GM12878 (cell line): ENCODE results near the gene TTC22. TPM values are rescaled to one million over a fixed set of nuclear protein-coding genes. Genes with fewer than 3 reads are reported as not detected.

Source experiments
- ATAC-seq: fragments of 200-7000 bp; cut with Tn5 transposase; 3 replicates; pipeline ENCODE4 v1.9.1; 2020; ENCODE audit warnings: mild to moderate bottlenecking, moderate library complexity
- BruUV-seq: library from RNA; stranded (reverse); fragments of 400-500 nt; replicated peaks from 2 replicates; lab custom pipeline; 2021; lab: Mats Ljungman, UMichigan
- CTCF ChIA-PET: fragments of 300-600 bp; sonication (Branson Sonifier 250); formaldehyde crosslinking; extraction: SDS; loops from one replicate; lab custom pipeline; 2021; ENCODE audit warnings: inconsistent platforms; lab: Yijun Ruan, JAX
- POLR2A ChIA-PET: fragments of 350-600 bp; formaldehyde crosslinking; extraction: SDS; loops from one replicate; lab custom pipeline; 2021; ENCODE audit warnings: inconsistent platforms; lab: Charles Lee
- RAD21 ChIA-PET: fragments of 300-600 bp; sonication (Branson Sonifier 250); formaldehyde crosslinking; loops from one replicate; lab custom pipeline; 2023; ENCODE audit warnings: antibody characterized with exemption; ENCODE audit not compliant: unreplicated experiment; lab: Charles Lee
- SMC1A ChIA-PET: fragments of 300-600 bp; sonication (Branson Sonifier 250); formaldehyde crosslinking; loops from one replicate; lab custom pipeline; 2023; ENCODE audit not compliant: unreplicated experiment, uncharacterized antibody; lab: Charles Lee
- DNase-seq: peaks from one replicate; pipeline ENCODE4 v3.0.0-alpha.2; 2011; ENCODE audit warnings: low read depth, low spot score
- FAIRE-seq: peaks from 3 replicates; lab custom pipeline; 2011; peaks lifted over from hg19 to GRCh38; lab: Jason Lieb, UNC
- H2AFZ ChIP-seq: 2 replicates; pipeline ENCODE4 v1.6.0; 2011; ENCODE audit warnings: low read depth, low read length, control low read depth; ENCODE audit not compliant: control insufficient read depth
- H3K27ac ChIP-seq: 2 replicates; pipeline ENCODE4 v1.5.1; 2011; ENCODE audit warnings: control low read depth; ENCODE audit not compliant: control insufficient read depth, insufficient read depth
- H3K27me3 ChIP-seq, 2 experiments: replicated peaks in 1 of 2; 2 replicates each; pipeline versions ENCODE4 v1.6.0 to v1.6.1; 2011; ENCODE audit warnings: low read length in 1 of 2; ENCODE audit not compliant: control insufficient read depth in 2 of 2, insufficient read depth in 2 of 2
- H3K36me3 ChIP-seq, 2 experiments: 2 replicates each; pipeline ENCODE4 v1.5.1; 2011; ENCODE audit warnings: low read length in 1 of 2; ENCODE audit not compliant: control insufficient read depth in 2 of 2, insufficient read depth in 2 of 2
- H3K4me1 ChIP-seq: 2 replicates; pipeline ENCODE4 v1.6.1; 2011; ENCODE audit warnings: mild to moderate bottlenecking, low read length, moderate library complexity, mixed read lengths; ENCODE audit not compliant: control insufficient read depth, insufficient read depth
- H3K4me2 ChIP-seq: 2 replicates; pipeline ENCODE4 v1.6.0; 2011; ENCODE audit warnings: control low read depth; ENCODE audit not compliant: control insufficient read depth, insufficient read depth
- H3K4me3 ChIP-seq: fragments of 200-600 bp; sonication (generic); 2 replicates; pipeline ENCODE4 v1.5.1; 2016
- H3K79me2 ChIP-seq: 2 replicates; pipeline ENCODE4 v1.6.0; 2011; ENCODE audit warnings: low read length; ENCODE audit not compliant: control insufficient read depth, insufficient read depth
- H3K9ac ChIP-seq: 2 replicates; pipeline ENCODE4 v1.8.0; 2011; ENCODE audit warnings: low read length, control low read depth, mixed read lengths; ENCODE audit not compliant: control insufficient read depth, insufficient read depth
- H3K9me3 ChIP-seq: replicated peaks from 3 replicates; pipeline ENCODE4 v1.5.1; 2011; ENCODE audit warnings: mild to moderate bottlenecking, low read length; ENCODE audit not compliant: control insufficient read depth, insufficient read depth
- H4K20me1 ChIP-seq: 2 replicates; pipeline ENCODE4 v1.6.0; 2011; ENCODE audit not compliant: control insufficient read depth, insufficient read depth
- ASH2L ChIP-seq: fragments of 300-600, 200-600 bp; sonication (generic); IDR thresholded peaks from 2 replicates; pipeline ENCODE4 v1.6.1; 2017; ENCODE audit warnings: low read depth, mild to moderate bottlenecking, borderline replicate concordance
- BACH1 ChIP-seq: fragments of 450-650 bp; IDR thresholded peaks from 2 replicates; pipeline ENCODE4 v1.6.1; 2017; ENCODE audit warnings: mild to moderate bottlenecking, borderline replicate concordance
- BHLHE40 ChIP-seq, 2 experiments: fragments of 450-650 bp in 1 of 2; IDR thresholded peaks; 2 replicates each; pipeline ENCODE4 v1.6.1; 2011 to 2017; ENCODE audit warnings: low read depth in 2 of 2, borderline replicate concordance in 1 of 2, improper control_type of control experiment in 1 of 2, low read length in 1 of 2, mild to moderate bottlenecking in 1 of 2
- CBFB ChIP-seq: IDR thresholded peaks from 2 replicates; pipeline ENCODE4 v1.6.1; 2016; ENCODE audit warnings: antibody characterized with exemption, low read depth
- HCFC1 ChIP-seq: fragments of 150-350 bp; IDR thresholded peaks from 2 replicates; pipeline ENCODE4 v1.6.1; 2014; ENCODE audit warnings: low read length
- HDAC2 ChIP-seq: fragments of 200-600 bp; sonication (generic); IDR thresholded peaks from 2 replicates; pipeline ENCODE4 v1.6.1; 2017
- HDGF ChIP-seq: fragments of 450-650 bp; IDR thresholded peaks from 2 replicates; pipeline ENCODE4 v1.6.1; 2016; ENCODE audit warnings: antibody characterized with exemption
- IKZF1 ChIP-seq: fragments of 450-650 bp; conservative IDR thresholded peaks from 2 replicates; pipeline ENCODE4 v1.6.1; 2017; ENCODE audit warnings: antibody characterized with exemption, mild to moderate bottlenecking
- MEF2A ChIP-seq: IDR thresholded peaks from 2 replicates; pipeline ENCODE4 v1.6.1; 2011; ENCODE audit warnings: low read depth, mild to moderate bottlenecking, low read length, moderate library complexity; ENCODE audit not compliant: insufficient read depth
- NFIC ChIP-seq: IDR thresholded peaks from 2 replicates; pipeline ENCODE4 v1.6.1; 2012; ENCODE audit warnings: low read depth, mild to moderate bottlenecking, inconsistent platforms, low read length, moderate library complexity
- NR2F1 ChIP-seq: fragments of 450-650 bp; conservative IDR thresholded peaks from 2 replicates; pipeline ENCODE4 v1.6.1; 2017; ENCODE audit warnings: mild to moderate bottlenecking
- PML ChIP-seq: IDR thresholded peaks from 2 replicates; pipeline ENCODE4 v1.6.1; 2012; ENCODE audit warnings: low read length, inconsistent platforms
- POU2F2 ChIP-seq: IDR thresholded peaks from 3 replicates; pipeline ENCODE4 v1.6.1; 2011; ENCODE audit warnings: low read depth, mild to moderate bottlenecking, low read length, borderline replicate concordance
- RAD21 ChIP-seq: IDR thresholded peaks from 2 replicates; pipeline ENCODE4 v1.6.1; 2011; ENCODE audit warnings: mild to moderate bottlenecking, low read depth, low read length, moderate library complexity; ENCODE audit not compliant: insufficient read depth
- RFX5 ChIP-seq: IDR thresholded peaks from 2 replicates; pipeline ENCODE4 v1.6.1; 2011; ENCODE audit warnings: low read depth, low read length, improper control_type of control experiment
- TCF3 ChIP-seq: IDR thresholded peaks from 2 replicates; pipeline ENCODE4 v1.6.1; 2012; ENCODE audit warnings: low read depth, mild to moderate bottlenecking, low read length, borderline replicate concordance; ENCODE audit not compliant: insufficient read depth
- WRNIP1 ChIP-seq: IDR thresholded peaks from 2 replicates; pipeline ENCODE4 v1.6.1; 2011; ENCODE audit warnings: low read depth, low read length, improper control_type of control experiment, borderline replicate concordance
- ZNF217 ChIP-seq: fragments of 450-650 bp; IDR thresholded peaks from 2 replicates; pipeline ENCODE4 v1.6.1; 2017; ENCODE audit warnings: antibody characterized with exemption, mild to moderate bottlenecking
- ZNF24 ChIP-seq: fragments of 450-650 bp; IDR thresholded peaks from 2 replicates; pipeline ENCODE4 v1.6.1; 2017; ENCODE audit warnings: antibody characterized with exemption, mild to moderate bottlenecking
- ZNF274 ChIP-seq: IDR thresholded peaks from one replicate; pipeline ENCODE4 v1.8.0; 2011; ENCODE audit not compliant: insufficient read length, insufficient read depth
- WGBS: methylation state at CpG from one replicate; pipeline ENCODE4 v1.1.6; 2016; ENCODE audit warnings: low lambda C conversion rate; ENCODE audit not compliant: insufficient replicate concordance, insufficient coverage; ENCODE audit errors: missing lambda C conversion rate; 5-methylcytosine and 5-hydroxymethylcytosine counted together
- in situ Hi-C: fragments of 300-500 bp; cut with MboI; formaldehyde crosslinking; loops from 9 replicates; pipeline ENCODE4 v1.14.3; 2018; ENCODE audit warnings: mixed read lengths
- intact Hi-C: fragments of 100-400 bp; cut with micrococcal nuclease; formaldehyde crosslinking; loops from one replicate; pipeline ENCODE4 v1.14.2; 2022; ENCODE audit not compliant: unreplicated experiment
- polyA plus RNA-seq, 11 experiments: library from polyadenylated mRNA; depleted of rRNA in 4 of 11; unstranded in 6 of 11; stranded (reverse) in 5 of 11; fragments of >200 nt; fragmentation: Nextera tagmentation in 4 of 11; fragmentation: Illumina TruSeq in 1 of 11; extraction: Ambion mirVana in 4 of 11; extraction: Trizol in 1 of 11; gene quantifications; 1 replicate in 1 of 11; 2 replicates in 10 of 11; pipeline versions ENCODE4 v1.2.1 to v1.2.3, GENCODE V29; 2011 to 2016; ENCODE audit warnings: inconsistent platforms in 2 of 11, missing spikeins in 2 of 11, low read depth in 1 of 11
- total RNA-seq, 4 experiments: library from RNA; depleted of rRNA in 3 of 4; stranded (reverse); fragments of >200 nt in 3 of 4; fragmentation: Illumina TruSeq in 1 of 4; extraction: Trizol in 1 of 4; gene quantifications; 2 replicates each; pipeline versions ENCODE4 v1.2.1 to v1.2.3, GENCODE V29; 2013 to 2021
- TF ChIP-seq, protein P1 (sequence below): fragments of 150-350 bp; IDR thresholded peaks from 2 replicates; pipeline ENCODE4 v1.6.1; 2014; ENCODE audit warnings: mild to moderate bottlenecking, low read depth, low read length
- TF ChIP-seq, protein P2 (sequence below): fragments of 450-650 bp; IDR thresholded peaks from 2 replicates; pipeline ENCODE4 v1.6.1; 2017; ENCODE audit warnings: low read depth, mild to moderate bottlenecking, moderate library complexity

The TTC22 gene
- total and polyA plus RNA-seq, 10 of the 15 experiments (the other 5 are each of a cell fraction or from before 2014, with no cell fraction given): 0.64 to 5.1 (median 1.9) TPM

DNA sequence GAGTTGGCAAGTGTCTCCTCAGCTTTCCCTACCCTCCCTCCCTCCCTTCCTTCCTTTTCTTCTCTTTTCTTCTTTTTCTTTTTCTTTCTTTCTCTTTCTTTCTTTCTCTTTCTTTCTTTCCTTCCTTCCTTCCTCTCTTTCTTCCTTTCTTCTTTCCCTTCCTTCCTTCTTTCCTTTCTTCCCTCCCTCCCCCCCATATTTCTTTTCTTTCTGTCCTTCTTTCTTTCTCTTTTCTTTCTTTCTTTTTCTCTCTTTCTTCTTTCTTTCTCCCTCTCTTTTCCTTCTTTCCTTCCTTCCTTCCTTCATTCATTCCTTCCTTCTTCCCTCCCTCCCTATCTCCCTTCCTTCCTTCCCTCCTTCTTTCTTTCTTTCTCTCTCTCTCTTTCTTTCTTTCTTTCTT lies 18.6 kb upstream of the TTC22 start:
- DNase-seq: no peak
- CTCF ChIA-PET: interaction anchor here (0.6 kb wide), 1 partner anchor 328 kb away, joined by 3 read pairs; no protein-coding TSS in a partner anchor

DNA sequence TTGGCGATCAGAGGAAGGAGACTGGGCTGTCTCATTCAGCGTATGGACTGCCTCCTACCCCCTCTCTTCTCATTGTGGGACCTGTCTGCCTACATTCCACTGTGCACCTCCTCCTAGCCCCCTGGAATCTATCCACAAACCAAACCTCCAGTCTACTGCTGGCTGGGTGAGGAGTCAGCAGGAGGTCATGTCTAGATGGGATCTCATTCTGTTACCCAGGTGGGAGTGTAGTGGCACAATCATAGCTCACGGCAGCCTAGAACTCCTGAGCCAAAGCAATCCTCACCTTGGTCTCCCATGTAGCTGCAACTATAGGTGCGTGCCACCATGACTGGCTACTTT lies 18.0 kb upstream of the TTC22 start:
- in situ Hi-C loops: no loop called here
- Histone ChIP-seq H3K4me1 (no peaks in the 10 kb centered on the region; the same call in 1 of the 2 replicates), H3K79me2 (no peaks in the 10 kb centered on the region), H3K36me3 (no peaks in the 10 kb centered on the region), H3K4me3 (no peak overlapping the region), H2AFZ (no peak overlapping the region), H3K4me2 (no peak overlapping the region), H3K27ac (no peak overlapping the region), H3K27me3 (no peaks in the 10 kb centered on the region), H3K9ac (no peak overlapping the region), H3K9me3 (no peaks in the 10 kb centered on the region; the same call in 2 of the 3 replicates), H4K20me1 (no peaks in the 10 kb centered on the region)
- CTCF ChIA-PET: interaction anchor here (0.6 kb wide), 1 partner anchor 328 kb away, joined by 3 read pairs; no protein-coding TSS in a partner anchor
- no peak for ATAC-seq
- POLR2A ChIA-PET: no interaction called here
- no peak for DNase-seq
- no peak for FAIRE-seq
- RAD21 ChIA-PET: no interaction called here
- SMC1A ChIA-PET: no interaction called here
- intact Hi-C loops: no loop called here
- WGBS: 67% methylated on average over 4 of the region's 4 CpGs
- no TSS peak for BruUV-seq
- TF ChIP-seq WRNIP1 (no peak), ASH2L (no peak), HDGF (no peak), CBFB (no peak), HCFC1 (no peak), ZNF24 (no peak), TCF3 (no peak), BHLHE40 (IDR thresholded peaks at IDR 0.05; ENCODE audit: borderline replicate concordance in 1 of 2, low read depth in 2 of 2, low read length in 1 of 2) (no peak), BACH1 (no peak), MEF2A (no peak), POU2F2 (no peak), RFX5 (no peak)
- TF ChIP-seq, protein P1, sequence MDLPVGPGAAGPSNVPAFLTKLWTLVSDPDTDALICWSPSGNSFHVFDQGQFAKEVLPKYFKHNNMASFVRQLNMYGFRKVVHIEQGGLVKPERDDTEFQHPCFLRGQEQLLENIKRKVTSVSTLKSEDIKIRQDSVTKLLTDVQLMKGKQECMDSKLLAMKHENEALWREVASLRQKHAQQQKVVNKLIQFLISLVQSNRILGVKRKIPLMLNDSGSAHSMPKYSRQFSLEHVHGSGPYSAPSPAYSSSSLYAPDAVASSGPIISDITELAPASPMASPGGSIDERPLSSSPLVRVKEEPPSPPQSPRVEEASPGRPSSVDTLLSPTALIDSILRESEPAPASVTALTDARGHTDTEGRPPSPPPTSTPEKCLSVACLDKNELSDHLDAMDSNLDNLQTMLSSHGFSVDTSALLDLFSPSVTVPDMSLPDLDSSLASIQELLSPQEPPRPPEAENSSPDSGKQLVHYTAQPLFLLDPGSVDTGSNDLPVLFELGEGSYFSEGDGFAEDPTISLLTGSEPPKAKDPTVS: no peak

More for the DNA sequence above, 18.6 kb upstream of the TTC22 start:
- Histone ChIP-seq H2AFZ (no peak overlapping the region), H4K20me1 (no peaks in the 10 kb centered on the region), H3K27ac (no peak overlapping the region), H3K79me2 (no peaks in the 10 kb centered on the region), H3K9ac (no peak overlapping the region), H3K4me2 (no peak overlapping the region), H3K27me3 (no peaks in the 10 kb centered on the region), H3K36me3 (no peaks in the 10 kb centered on the region), H3K9me3 (no peaks in the 10 kb centered on the region; the same call in 2 of the 3 replicates), H3K4me1 (no peaks in the 10 kb centered on the region), H3K4me3 (no peak overlapping the region)
- ChIA-PET SMC1A (no interaction called here), RAD21 (no interaction called here), POLR2A (no interaction called here)
- FAIRE-seq (no peak), ATAC-seq (no peak)
- intact Hi-C loops: no loop called here
- BruUV-seq: no TSS peak
- no peak for TF ChIP-seq ZNF217
- TF ChIP-seq ZNF274: no peak
- no peak for TF ChIP-seq HDAC2
- no peak for TF ChIP-seq NFIC
- TF ChIP-seq RAD21: no peak
- TF ChIP-seq, protein P2, sequence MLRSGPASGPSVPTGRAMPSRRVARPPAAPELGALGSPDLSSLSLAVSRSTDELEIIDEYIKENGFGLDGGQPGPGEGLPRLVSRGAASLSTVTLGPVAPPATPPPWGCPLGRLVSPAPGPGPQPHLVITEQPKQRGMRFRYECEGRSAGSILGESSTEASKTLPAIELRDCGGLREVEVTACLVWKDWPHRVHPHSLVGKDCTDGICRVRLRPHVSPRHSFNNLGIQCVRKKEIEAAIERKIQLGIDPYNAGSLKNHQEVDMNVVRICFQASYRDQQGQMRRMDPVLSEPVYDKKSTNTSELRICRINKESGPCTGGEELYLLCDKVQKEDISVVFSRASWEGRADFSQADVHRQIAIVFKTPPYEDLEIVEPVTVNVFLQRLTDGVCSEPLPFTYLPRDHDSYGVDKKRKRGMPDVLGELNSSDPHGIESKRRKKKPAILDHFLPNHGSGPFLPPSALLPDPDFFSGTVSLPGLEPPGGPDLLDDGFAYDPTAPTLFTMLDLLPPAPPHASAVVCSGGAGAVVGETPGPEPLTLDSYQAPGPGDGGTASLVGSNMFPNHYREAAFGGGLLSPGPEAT: no peak
- TF ChIP-seq PML: no peak
- no peak for TF ChIP-seq NR2F1
- TF ChIP-seq IKZF1: no peak
- in situ Hi-C loops: no loop called here
